NOMO-1 (cell line): Measurements from ENCODE around the gene ZNF562.

ENCODE experiments used
- DNase-seq, 2 experiments: peaks; one replicate each; lab custom pipeline; 2025; ENCODE audit not compliant: unreplicated experiment in 2 of 2; lab: John Stamatoyannopoulos, UW

ZNF562 gene

GRCh38 chr19:9645472-9645871, 29.4 kb downstream of the ZNF562 start:
- DNase-seq, result no peak

DNA sequence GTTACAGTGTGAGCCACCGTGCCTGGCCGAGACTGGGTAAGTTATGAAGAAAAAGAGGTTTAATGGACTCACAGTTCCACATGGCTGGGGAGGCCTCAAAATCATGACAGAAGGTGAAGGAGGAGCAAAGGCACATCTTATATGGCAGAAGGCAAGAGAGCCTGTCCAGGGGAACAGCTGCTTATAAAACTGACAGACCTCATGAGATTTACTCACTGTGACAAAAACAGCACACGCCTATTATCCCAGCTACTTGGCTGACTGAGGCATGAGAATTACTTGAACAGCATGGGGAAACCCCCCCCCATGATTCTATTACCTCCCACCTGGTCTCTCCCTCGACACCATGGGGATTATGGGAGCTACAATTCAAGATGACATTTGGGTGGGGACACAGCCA, 30.4 kb downstream of the ZNF562 start:
- DNase-seq, result no peak

GRCh38 chr19:9641810-9642209, 33.1 kb downstream of the ZNF562 start:
- no peak for DNase-seq

GRCh38 chr19:9640956-9641355, 33.9 kb downstream of the ZNF562 start:
- DNase-seq, result no peak

DNA sequence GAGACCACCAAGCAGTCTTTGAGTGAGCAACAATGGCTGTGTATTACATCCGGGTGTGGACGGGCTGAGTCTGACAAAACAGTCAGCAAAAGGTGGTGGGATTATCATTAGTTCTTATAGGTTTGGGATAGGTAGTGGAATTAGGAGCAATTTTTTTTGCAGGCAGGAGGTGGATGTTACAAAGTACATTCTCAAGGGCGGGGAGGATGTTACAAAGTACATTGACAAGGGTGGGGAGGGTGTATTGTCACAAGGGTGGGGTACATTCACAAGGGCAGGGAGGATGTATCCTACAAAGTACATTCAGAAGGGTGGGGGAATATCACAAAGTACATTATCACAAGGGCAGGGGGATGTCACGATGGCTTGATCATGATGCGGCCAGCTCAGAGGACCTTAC, 38.9 kb downstream of the ZNF562 start:
- no peak for DNase-seq

DNA sequence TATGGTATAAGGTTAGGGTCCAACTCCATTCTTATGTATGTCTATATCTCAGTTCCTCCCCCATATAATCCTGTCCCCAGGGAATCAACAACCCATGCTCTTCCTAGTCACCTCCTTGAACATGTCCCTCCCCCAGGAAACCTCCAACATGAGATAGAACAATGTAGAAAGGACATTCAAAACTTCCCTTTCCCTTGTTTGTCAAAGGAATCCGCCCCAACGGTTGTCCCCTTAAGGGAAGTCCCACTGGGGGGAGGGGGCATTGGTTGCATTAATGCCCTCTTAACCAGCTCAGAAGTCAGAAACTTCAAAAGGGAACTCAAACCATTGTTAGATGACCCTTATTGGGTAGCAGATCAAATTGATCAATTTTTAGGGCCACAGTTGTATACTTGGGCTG, 47.0 kb downstream of the ZNF562 start:
- no peak for DNase-seq

- no peak for DNase-seq
Measured at GRCh38 chr19:9622531-9622930, 52.4 kb downstream of the ZNF562 start.

GRCh38 chr19:9621156-9622037, 53.5 kb downstream of the ZNF562 start, which contains the start of gene ZNF561:
Gene ZNF561, minus strand, starts transcription at chr19:9621232. Its CDS starts 1,776 bp downstream, at chr19:9619456.
- peak; percentile 87 for DNase-seq

GRCh38 chr19:9620842-9621155, 54.1 kb downstream of the ZNF562 start:
- no peak for DNase-seq

- no peak for DNase-seq
Measured at GRCh38 chr19:9615844-9616243, 59.1 kb downstream of the ZNF562 start.

DNA sequence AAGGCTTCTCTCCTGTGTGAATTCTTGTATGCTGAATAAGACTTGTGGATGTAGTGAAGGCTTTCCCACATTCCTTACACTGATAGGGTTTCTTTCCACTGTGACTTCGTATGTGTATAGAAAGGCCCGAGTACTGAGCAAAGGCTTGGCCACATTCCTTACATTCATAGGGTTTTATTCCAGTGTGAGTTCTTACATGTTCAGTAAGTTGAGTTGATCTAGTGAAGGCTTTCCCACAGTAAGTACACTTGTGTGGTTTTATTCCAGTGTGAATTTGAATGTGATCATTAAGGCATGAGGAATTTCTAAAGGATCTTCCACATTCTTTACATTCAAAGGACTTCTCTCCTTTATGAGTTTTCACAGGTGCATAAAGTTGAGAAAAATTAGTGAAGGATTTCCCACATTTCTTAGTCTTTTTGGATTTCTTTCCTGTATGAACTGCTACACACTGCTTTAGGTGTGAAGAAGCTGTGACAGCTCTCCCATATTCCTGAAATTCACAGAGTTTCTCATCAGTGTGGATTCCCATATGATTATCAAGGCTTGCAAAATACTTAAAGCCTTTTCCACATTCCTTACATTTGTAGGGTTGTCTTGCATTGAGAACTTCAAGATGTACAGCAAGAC, 64.3 kb downstream of the ZNF562 start:
- DNase-seq, result no peak

- no peak for DNase-seq
Measured at GRCh38 chr19:9608912-9609311, 66.0 kb downstream of the ZNF562 start.

- DNase-seq, result no peak
Measured at GRCh38 chr19:9597027-9597426, 77.9 kb downstream of the ZNF562 start.
